SU-DHL-6 (cell line): ENCODE results near the gene EHBP1.

Experiments
- H2AFZ ChIP-seq: fragments of 200-600 bp; sonication (generic); 2 replicates; pipeline ENCODE4 v1.6.1; 2014; ENCODE audit warnings: low read depth, mild to moderate bottlenecking, moderate library complexity, mixed read lengths, antibody characterized with exemption, low read length; ENCODE audit not compliant: severe bottlenecking
- H3F3A ChIP-seq: fragments of 200-600 bp; shearing (Covaris generic); 2 replicates; pipeline ENCODE4 v1.6.0; 2016; ENCODE audit warnings: antibody characterized with exemption, mild to moderate bottlenecking; ENCODE audit not compliant: insufficient read depth
- H3K27ac ChIP-seq: fragments of 200-600 bp; sonication (generic); 2 replicates; pipeline ENCODE4 v1.5.1; 2016; ENCODE audit warnings: low read depth, mild to moderate bottlenecking, low read length, moderate library complexity, mixed read lengths
- H3K27me3 ChIP-seq: fragments of 200-600 bp; sonication (generic), shearing (Covaris generic); 2 replicates; pipeline ENCODE4 v1.6.0; 2014; ENCODE audit warnings: mild to moderate bottlenecking, low read length
- H3K36me3 ChIP-seq: fragments of 200-600 bp; sonication (generic); 2 replicates; pipeline ENCODE4 v1.6.1; 2014; ENCODE audit warnings: mild to moderate bottlenecking, low read length, mixed read lengths
- H3K4me2 ChIP-seq: fragments of 300-600, 200-600 bp; shearing (Covaris generic), sonication (generic); 2 replicates; pipeline ENCODE4 v1.6.0; 2014; ENCODE audit warnings: low read length, low read depth, mild to moderate bottlenecking; ENCODE audit not compliant: poor library complexity, severe bottlenecking
- H3K4me3 ChIP-seq: fragments of 200-600 bp; sonication (generic); 2 replicates; pipeline ENCODE4 v1.5.1; 2014; ENCODE audit warnings: antibody characterized with exemption, low read length, mild to moderate bottlenecking, mixed read lengths; ENCODE audit not compliant: insufficient read depth, poor library complexity, severe bottlenecking
- H3K79me2 ChIP-seq: fragments of 200-600 bp; sonication (generic); 2 replicates; pipeline ENCODE4 v1.6.1; 2014; ENCODE audit warnings: mild to moderate bottlenecking, low read length, moderate library complexity; ENCODE audit not compliant: insufficient read depth
- H3K9ac ChIP-seq: fragments of 200-600 bp; sonication (generic); 2 replicates; pipeline ENCODE4 v1.7.0; 2014; ENCODE audit warnings: mild to moderate bottlenecking, low read length
- H3K9me2 ChIP-seq: fragments of 200-600 bp; sonication (generic); replicated peaks from 2 replicates; pipeline ENCODE4 v1.6.1; 2014; ENCODE audit warnings: low read length; ENCODE audit not compliant: insufficient read depth
- H3K9me3 ChIP-seq: fragments of 200-600 bp; sonication (generic); 2 replicates; pipeline ENCODE4 v1.6.1; 2014; ENCODE audit warnings: low read length, mixed read lengths; ENCODE audit not compliant: insufficient read depth
- H4K20me1 ChIP-seq: fragments of 200-600 bp; sonication (generic); 2 replicates; pipeline ENCODE4 v1.6.1; 2014; ENCODE audit warnings: low read depth, mild to moderate bottlenecking, antibody characterized with exemption, low read length, moderate library complexity, mixed read lengths
- EZH2phosphoT487 ChIP-seq: fragments of 200-600 bp; sonication (generic), shearing (Covaris generic); conservative IDR thresholded peaks from 2 replicates; pipeline ENCODE4 v1.6.1; 2018; ENCODE audit warnings: mild to moderate bottlenecking, antibody characterized with exemption, low read length, moderate library complexity, mixed read lengths
- TF ChIP-seq, protein P1 (sequence below): fragments of 200-600 bp; sonication (generic); IDR thresholded peaks from one replicate; pipeline ENCODE4 v1.5.1; 2017; ENCODE audit warnings: antibody characterized with exemption, mild to moderate bottlenecking, low read length, moderate library complexity; ENCODE audit not compliant: insufficient read depth, poor library complexity, severe bottlenecking

The EHBP1 gene

DNA sequence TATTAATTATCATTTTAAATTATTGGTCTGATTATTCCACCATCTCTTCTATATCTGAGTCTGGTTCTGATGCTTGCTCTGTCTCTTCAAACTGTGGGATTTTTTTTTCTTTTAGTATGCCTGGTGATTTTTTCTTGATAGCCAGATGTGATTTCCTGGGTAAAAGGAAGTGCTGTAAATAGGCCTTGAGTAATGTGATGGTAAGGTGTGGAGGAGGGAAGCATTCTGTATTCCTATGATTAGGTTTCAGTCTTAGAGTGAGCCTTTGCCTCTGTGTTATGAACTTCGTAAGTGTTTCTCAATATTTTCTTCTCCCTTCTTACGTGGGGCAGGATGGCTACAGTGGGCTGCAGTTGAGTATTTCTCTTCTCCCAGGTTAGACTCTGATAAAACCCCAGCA is 103.0 kb downstream of the EHBP1 start:
- Histone ChIP-seq H3K9ac (no peak overlapping the region), H3K4me2 (no peak overlapping the region), H4K20me1 (no peaks in the 10 kb centered on the region), H3K27me3 (no peaks in the 10 kb centered on the region), H3F3A (no peaks in the 10 kb centered on the region), H3K27ac (no peak overlapping the region), H3K79me2 (no peaks in the 10 kb centered on the region), H3K9me3 (no peaks in the 10 kb centered on the region), H2AFZ (no peak overlapping the region), H3K4me3 (no peak overlapping the region), H3K9me2 (no peaks in the 10 kb centered on the region), H3K36me3 (no peaks in the 10 kb centered on the region)
- TF ChIP-seq EZH2phosphoT487: no peak
- TF ChIP-seq, protein P1, sequence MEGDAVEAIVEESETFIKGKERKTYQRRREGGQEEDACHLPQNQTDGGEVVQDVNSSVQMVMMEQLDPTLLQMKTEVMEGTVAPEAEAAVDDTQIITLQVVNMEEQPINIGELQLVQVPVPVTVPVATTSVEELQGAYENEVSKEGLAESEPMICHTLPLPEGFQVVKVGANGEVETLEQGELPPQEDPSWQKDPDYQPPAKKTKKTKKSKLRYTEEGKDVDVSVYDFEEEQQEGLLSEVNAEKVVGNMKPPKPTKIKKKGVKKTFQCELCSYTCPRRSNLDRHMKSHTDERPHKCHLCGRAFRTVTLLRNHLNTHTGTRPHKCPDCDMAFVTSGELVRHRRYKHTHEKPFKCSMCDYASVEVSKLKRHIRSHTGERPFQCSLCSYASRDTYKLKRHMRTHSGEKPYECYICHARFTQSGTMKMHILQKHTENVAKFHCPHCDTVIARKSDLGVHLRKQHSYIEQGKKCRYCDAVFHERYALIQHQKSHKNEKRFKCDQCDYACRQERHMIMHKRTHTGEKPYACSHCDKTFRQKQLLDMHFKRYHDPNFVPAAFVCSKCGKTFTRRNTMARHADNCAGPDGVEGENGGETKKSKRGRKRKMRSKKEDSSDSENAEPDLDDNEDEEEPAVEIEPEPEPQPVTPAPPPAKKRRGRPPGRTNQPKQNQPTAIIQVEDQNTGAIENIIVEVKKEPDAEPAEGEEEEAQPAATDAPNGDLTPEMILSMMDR: no peak

DNA sequence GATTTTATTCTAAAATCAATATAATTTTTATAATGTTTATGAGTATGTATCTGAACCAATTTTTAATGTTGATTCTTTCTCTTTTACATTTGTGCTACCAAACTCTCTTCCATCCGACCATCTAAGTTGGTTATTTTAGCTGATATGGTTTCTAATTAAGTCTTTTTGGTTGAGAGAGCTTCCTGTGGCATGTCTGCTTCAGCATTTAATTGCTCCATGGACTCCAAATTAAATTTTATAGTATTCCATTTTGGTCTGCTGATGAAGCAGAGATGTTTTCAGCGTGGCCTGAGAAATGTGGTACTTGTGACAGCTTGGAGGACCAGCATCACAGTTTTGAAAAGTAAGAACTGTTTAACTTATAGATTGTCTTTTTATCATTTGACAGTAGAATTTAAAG is 105.6 kb downstream of the EHBP1 start:
- Histone ChIP-seq H3K4me3 (no peak overlapping the region), H3F3A (no peaks in the 10 kb centered on the region), H3K27ac (no peak overlapping the region), H3K27me3 (no peaks in the 10 kb centered on the region), H3K9me2 (no peaks in the 10 kb centered on the region), H3K79me2 (no peaks in the 10 kb centered on the region), H3K9ac (no peak overlapping the region), H4K20me1 (no peaks in the 10 kb centered on the region), H3K4me2 (no peak overlapping the region), H3K9me3 (no peaks in the 10 kb centered on the region), H3K36me3 (no peaks in the 10 kb centered on the region), H2AFZ (no peak overlapping the region)
- TF ChIP-seq EZH2phosphoT487: no peak
- TF ChIP-seq, protein P1: no peak

- Histone ChIP-seq H3F3A (no peaks in the 10 kb centered on the region), H4K20me1 (no peaks in the 10 kb centered on the region), H3K9me3 (no peaks in the 10 kb centered on the region), H3K27ac (no peak overlapping the region), H3K9ac (no peak overlapping the region), H3K9me2 (no peaks in the 10 kb centered on the region), H3K4me3 (no peak overlapping the region), H2AFZ (no peak overlapping the region), H3K27me3 (no peaks in the 10 kb centered on the region), H3K36me3 (no peaks in the 10 kb centered on the region), H3K79me2 (no peaks in the 10 kb centered on the region), H3K4me2 (no peak overlapping the region)
- TF ChIP-seq, protein P1: no peak
- TF ChIP-seq EZH2phosphoT487: no peak
These were observed 106.5 kb downstream of the EHBP1 start for GRCh38 chr2:62811972-62812371.
